GM23338 (cell line): Measurements from ENCODE around the gene SPP1. TPM values are rescaled to one million over a fixed set of nuclear protein-coding genes. Genes with fewer than 3 reads are reported as not detected.

ENCODE experiments used
- ATAC-seq: fragments of 200-7000 bp; cut with Tn5 transposase; 3 replicates; pipeline ENCODE4 v1.9.1; 2020
- DNase-seq: peaks from one replicate; pipeline ENCODE4 v3.0.0-alpha.2; 2015; ENCODE audit warnings: low spot score
- H2AFZ ChIP-seq: fragments of 200-600 bp; sonication (generic); 2 replicates; pipeline ENCODE4 v1.8.0; 2016; ENCODE audit warnings: antibody characterized with exemption, mild to moderate bottlenecking, moderate library complexity
- H3F3A ChIP-seq: fragments of 200-600 bp; sonication (generic); replicated peaks from 2 replicates; pipeline ENCODE4 v1.8.0; 2017; ENCODE audit warnings: antibody characterized with exemption, mixed run types, low read depth
- H3K27ac ChIP-seq: fragments of 200-600 bp; sonication (generic); 2 replicates; pipeline ENCODE4 v1.6.1; 2016; ENCODE audit warnings: low read depth
- H3K27me3 ChIP-seq: fragments of 200-600 bp; sonication (generic); 2 replicates; pipeline ENCODE4 v1.8.0; 2016; ENCODE audit warnings: mild to moderate bottlenecking, mixed run types, moderate library complexity; ENCODE audit not compliant: insufficient read depth
- H3K36me3 ChIP-seq: fragments of 200-600 bp; sonication (generic); 2 replicates; pipeline ENCODE4 v1.8.0; 2016; ENCODE audit warnings: mild to moderate bottlenecking; ENCODE audit not compliant: insufficient read depth
- H3K4me1 ChIP-seq: fragments of 200-600 bp; sonication (generic); 2 replicates; pipeline ENCODE4 v1.8.0; 2016; ENCODE audit warnings: mild to moderate bottlenecking, moderate library complexity; ENCODE audit not compliant: insufficient read depth
- H3K4me2 ChIP-seq: fragments of 200-600 bp; sonication (generic); 2 replicates; pipeline ENCODE4 v1.7.1; 2017; ENCODE audit warnings: mixed run types
- H3K4me3 ChIP-seq: fragments of 200-600 bp; sonication (generic); 2 replicates; pipeline ENCODE4 v1.6.1; 2016; ENCODE audit warnings: mixed run types
- H3K79me2 ChIP-seq: fragments of 200-600 bp; sonication (generic); replicated peaks from 2 replicates; pipeline ENCODE4 v1.8.0; 2017; ENCODE audit warnings: mild to moderate bottlenecking; ENCODE audit not compliant: insufficient read depth
- H3K9me2 ChIP-seq: fragments of 200-600 bp; sonication (generic); 2 replicates; pipeline ENCODE4 v1.8.0; 2017; ENCODE audit not compliant: insufficient read depth
- H4K20me1 ChIP-seq: fragments of 200-600 bp; sonication (generic); replicated peaks from 2 replicates; pipeline ENCODE4 v1.8.0; 2017; ENCODE audit warnings: mild to moderate bottlenecking; ENCODE audit not compliant: insufficient read depth
- H3K27ac Mint-ChIP-seq: 2 replicates; pipeline ENCODE4 v1.8.0; 2020; ENCODE audit warnings: inconsistent platforms, mild to moderate bottlenecking, moderate library complexity, mixed read lengths
- H3K27me3 Mint-ChIP-seq: 3 replicates; pipeline ENCODE4 v1.8.0; 2022; ENCODE audit warnings: low read depth, mild to moderate bottlenecking, moderate library complexity, mixed read lengths, inconsistent platforms; ENCODE audit not compliant: insufficient read depth, poor library complexity
- H3K36me3 Mint-ChIP-seq: 3 replicates; pipeline ENCODE4 v1.8.0; 2021; ENCODE audit warnings: low read depth, mild to moderate bottlenecking, inconsistent platforms, moderate library complexity, mixed read lengths
- H3K4me1 Mint-ChIP-seq: 3 replicates; pipeline ENCODE4 v1.8.0; 2020; ENCODE audit warnings: mild to moderate bottlenecking, inconsistent platforms, mixed read lengths
- H3K4me3 Mint-ChIP-seq: 3 replicates; pipeline ENCODE4 v1.8.0; 2021; ENCODE audit warnings: moderate library complexity, mild to moderate bottlenecking, inconsistent platforms, mixed read lengths
- H3K9me3 Mint-ChIP-seq: 3 replicates; pipeline ENCODE4 v1.8.0; 2020; ENCODE audit warnings: moderate library complexity, mild to moderate bottlenecking, inconsistent platforms, mixed read lengths
- CREB1 ChIP-seq: fragments of 250-450 bp; sonication (Bioruptor Pico); IDR thresholded peaks from 2 replicates; pipeline ENCODE4 v1.5.0; 2020; ENCODE audit warnings: low read depth, mild to moderate bottlenecking, moderate library complexity
- CTCF ChIP-seq, 2 experiments: fragments of 200-600 bp in 1 of 2; sonication (generic) in 1 of 2; conservative IDR thresholded peaks; 2 replicates each; pipeline versions ENCODE4 v1.5.1 to v1.6.1; 2016 to 2017; ENCODE audit warnings: antibody characterized with exemption in 2 of 2, low read depth in 2 of 2, mild to moderate bottlenecking in 2 of 2, moderate library complexity in 1 of 2
- ETS1 ChIP-seq: IDR thresholded peaks from 2 replicates; pipeline ENCODE4 v1.6.1; 2016; ENCODE audit warnings: antibody characterized with exemption
- EZH2 ChIP-seq: fragments of 200-600 bp; sonication (generic); IDR thresholded peaks from one replicate; pipeline ENCODE4 v1.8.0; 2017; ENCODE audit warnings: antibody characterized with exemption, mild to moderate bottlenecking, low read depth; ENCODE audit not compliant: unreplicated experiment
- EZH2phosphoT487 ChIP-seq: fragments of 200-600 bp; sonication (generic); IDR thresholded peaks from one replicate; pipeline ENCODE4 v1.8.1; 2018; ENCODE audit warnings: antibody characterized with exemption; ENCODE audit not compliant: unreplicated experiment
- JUNB ChIP-seq: IDR thresholded peaks from one replicate; pipeline ENCODE4 v1.6.1; 2016; ENCODE audit warnings: antibody characterized with exemption; ENCODE audit not compliant: unreplicated experiment
- NANOG ChIP-seq: IDR thresholded peaks from 2 replicates; pipeline ENCODE4 v1.6.1; 2016; ENCODE audit warnings: antibody characterized with exemption, borderline replicate concordance
- POLR2AphosphoS5 ChIP-seq: IDR thresholded peaks from 2 replicates; pipeline ENCODE4 v1.6.1; 2016; ENCODE audit warnings: antibody characterized with exemption, low read depth
- REST ChIP-seq: IDR thresholded peaks from one replicate; pipeline ENCODE4 v1.6.1; 2018; ENCODE audit warnings: antibody characterized with exemption; ENCODE audit not compliant: unreplicated experiment
- STAT1 ChIP-seq: IDR thresholded peaks from one replicate; pipeline ENCODE4 v1.6.1; 2016; ENCODE audit warnings: antibody characterized with exemption; ENCODE audit not compliant: unreplicated experiment
- ZNF114 ChIP-seq: fragments of 250-450 bp; sonication (Bioruptor Pico); IDR thresholded peaks from 2 replicates; pipeline ENCODE4 v1.5.0; 2020; ENCODE audit warnings: mild to moderate bottlenecking, moderate library complexity
- ZNF331 ChIP-seq: fragments of 250-450 bp; sonication (Bioruptor Pico); IDR thresholded peaks from 2 replicates; pipeline ENCODE4 v1.5.0; 2020; ENCODE audit warnings: low read depth, mild to moderate bottlenecking, moderate library complexity
- ZNF462 ChIP-seq: fragments of 250-450 bp; sonication (Bioruptor Pico); IDR thresholded peaks from 2 replicates; pipeline ENCODE4 v1.5.0; 2020; ENCODE audit warnings: mild to moderate bottlenecking, moderate library complexity
- polyA plus RNA-seq: library from polyadenylated mRNA; unstranded; fragments of >200 nt; fragmentation: Nextera tagmentation; extraction: Ambion mirVana; gene quantifications from 2 replicates; pipeline ENCODE4 v1.2.1, GENCODE V29; 2016
- total RNA-seq: library from RNA; depleted of rRNA; stranded (reverse); fragments of >200 nt; shearing (Covaris generic); gene quantifications from 2 replicates; pipeline ENCODE4 v1.2.3, GENCODE V29; 2014

Gene SPP1
- total and polyA plus RNA-seq, 2 experiments from 2014 or later, result 41.3 to 51.3 TPM

- no peak overlapping the region for H3K4me3 ChIP-seq
Observed at GRCh38 chr4:87977521-87978278, 2.2 kb downstream of the SPP1 start.

More at GRCh38 chr4:87977521-87978278, 2.2 kb downstream of the SPP1 start:
- Mint-ChIP-seq H3K4me1 (peaks cover 22% of the 10 kb centered on the region), H3K27me3 (no peaks in the 10 kb centered on the region), H3K36me3 (0 out of 3 replicates have a peak, but pooled peaks cover 4% of the 10 kb centered on the region), H3K27ac (no peak overlapping the region), H3K4me3 (no peak overlapping the region), H3K9me3 (no peaks in the 10 kb centered on the region)
- H2AFZ ChIP-seq, result no peak overlapping the region
- no peak for DNase-seq
- H3K4me1 ChIP-seq, result peaks cover 28% of the 10 kb centered on the region
- no peaks in the 10 kb centered on the region for H3K27me3 ChIP-seq
- H3K36me3 ChIP-seq, result no peaks in the 10 kb centered on the region
- no peaks in the 10 kb centered on the region for H3F3A ChIP-seq
- peaks cover 5% of the 10 kb centered on the region; the same call in 1 of the 2 replicates for H3K79me2 ChIP-seq
- ATAC-seq, result no peak
- no peaks in the 10 kb centered on the region for H3K9me2 ChIP-seq
- no peak for TF ChIP-seq CTCF (conservative IDR thresholded peaks at IDR 0.05; ENCODE audit: low read depth in 2 of 2)
- no peak for TF ChIP-seq NANOG
- no peak for TF ChIP-seq ZNF462 (CRISPR knock-in tag)
- TF ChIP-seq CREB1, result no peak
- TF ChIP-seq STAT1, result no peak
- TF ChIP-seq ZNF331 (CRISPR knock-in tag), result no peak
- no peak for TF ChIP-seq POLR2AphosphoS5
- no peak for TF ChIP-seq ZNF114 (CRISPR knock-in tag)
- no peak for TF ChIP-seq ETS1
- TF ChIP-seq JUNB, result no peak
- TF ChIP-seq REST, result no peak
- TF ChIP-seq EZH2phosphoT487, result no peak
- no peak for TF ChIP-seq EZH2
- H3K4me2 ChIP-seq, result no peak overlapping the region
- H3K27ac ChIP-seq, result no peak overlapping the region
- no peaks in the 10 kb centered on the region for H4K20me1 ChIP-seq
